Activated CD8-positive, alpha-beta memory T cell treated with anti-CD3 and anti-CD28 coated beads, Interleukin-2, amount 50 U/mL, for 48 hours (primary cell): Measurements from ENCODE around the gene MPST.
"Not testable (repeated sequence)": the region's sequence is repeated elsewhere in the genome, so short reads cannot be mapped to it uniquely, and the experiment has no call there.

Experiments
- DNase-seq: peaks from one replicate; pipeline ENCODE4 v3.0.0-alpha.2; 2020

The MPST gene

DNA sequence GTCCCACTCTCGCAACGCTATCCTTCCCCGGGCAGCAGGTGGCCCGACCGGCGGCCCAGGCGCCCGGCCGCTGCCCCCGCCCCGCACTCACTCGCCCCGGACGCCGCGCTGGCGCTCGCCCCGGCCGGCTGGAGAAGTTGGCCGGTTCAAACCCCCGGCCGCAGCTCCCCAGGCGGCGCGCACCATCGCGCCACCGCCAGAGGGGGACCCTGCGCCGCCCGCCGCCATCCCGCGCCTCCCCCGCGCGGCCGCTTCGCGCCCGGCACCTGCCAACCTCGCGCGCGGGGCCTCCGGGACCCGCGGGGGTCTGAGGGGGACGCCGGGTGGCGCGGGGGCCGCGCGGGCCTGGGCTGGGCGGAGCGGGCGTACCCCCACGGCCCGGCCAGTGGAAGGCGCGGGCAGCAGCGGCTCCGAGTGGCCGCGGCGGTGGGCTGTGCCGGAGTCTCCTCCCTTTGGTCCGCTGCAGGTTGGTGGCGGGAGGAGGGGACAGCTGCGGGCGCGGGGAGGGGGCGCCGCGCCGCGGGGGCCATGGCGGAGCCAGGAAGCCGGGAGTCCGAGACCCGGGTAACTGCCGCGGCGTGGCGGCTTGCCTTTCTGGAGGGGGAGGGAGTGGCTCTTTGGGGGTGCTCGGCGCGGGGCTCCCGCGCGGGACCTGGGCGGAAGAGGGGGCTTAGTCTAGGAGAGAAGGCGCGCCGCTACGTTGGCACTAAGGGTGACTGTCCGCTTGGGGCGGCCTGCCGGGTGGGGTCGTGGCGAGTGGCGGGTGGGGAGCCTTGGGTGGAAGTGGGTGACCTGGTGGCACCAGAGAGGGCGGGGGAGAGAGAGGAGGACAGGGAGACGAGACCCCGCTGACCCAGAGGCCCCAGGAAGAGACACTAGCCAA is at the start of gene MPST, which contains the start of gene TST:
TSS of gene MPST (plus strand) at position 434 of the 883 bp plus-strand sequence. CDS start at position 529, 95 bp downstream.
TSS of gene TST (minus strand) at position 139 of the 883 bp plus-strand sequence. CDS start 715 bp downstream, outside the sequence.
- DNase-seq: peak; percentile 70

DNA sequence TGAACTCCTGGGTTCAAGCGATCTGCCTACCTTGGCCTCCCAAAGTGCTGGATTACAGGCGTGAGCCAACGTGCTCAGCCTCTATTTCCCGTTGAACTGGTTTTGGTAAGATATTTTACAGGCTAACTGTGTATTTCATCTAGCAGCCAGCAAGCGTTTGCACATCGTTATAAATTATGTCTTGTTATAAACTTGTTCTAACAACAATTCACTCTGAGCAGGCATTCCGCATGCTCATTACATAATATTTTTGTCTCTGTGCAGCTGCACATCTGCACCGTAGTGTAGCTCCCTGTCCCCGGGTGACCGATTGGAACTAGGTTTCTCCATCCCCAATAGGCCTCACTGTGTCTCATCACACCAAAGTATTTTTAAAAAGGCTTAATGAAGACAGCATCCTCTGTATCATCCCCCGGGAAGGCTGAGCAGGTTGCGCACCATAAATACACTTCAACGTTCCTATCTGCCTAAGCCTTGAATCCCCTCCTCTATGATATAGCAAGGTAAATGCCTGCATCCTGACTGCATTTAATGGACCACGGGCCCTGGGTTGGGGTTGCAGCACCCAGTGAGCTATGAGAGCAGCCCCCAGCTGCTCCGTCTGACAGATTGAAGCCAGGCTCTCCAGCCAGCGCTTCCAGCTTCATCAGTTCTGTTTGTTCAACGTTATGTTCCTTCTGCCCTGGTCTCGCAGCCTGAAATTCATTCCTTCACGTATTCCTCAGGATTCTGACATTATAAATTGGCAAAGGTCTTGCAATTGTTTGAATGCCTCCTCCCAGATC is 48.0 kb upstream of the MPST start:
- no peak for DNase-seq

GRCh38 chr22:36976606-36977005 is 42.9 kb upstream of the MPST start:
- DNase-seq: no peak

DNA sequence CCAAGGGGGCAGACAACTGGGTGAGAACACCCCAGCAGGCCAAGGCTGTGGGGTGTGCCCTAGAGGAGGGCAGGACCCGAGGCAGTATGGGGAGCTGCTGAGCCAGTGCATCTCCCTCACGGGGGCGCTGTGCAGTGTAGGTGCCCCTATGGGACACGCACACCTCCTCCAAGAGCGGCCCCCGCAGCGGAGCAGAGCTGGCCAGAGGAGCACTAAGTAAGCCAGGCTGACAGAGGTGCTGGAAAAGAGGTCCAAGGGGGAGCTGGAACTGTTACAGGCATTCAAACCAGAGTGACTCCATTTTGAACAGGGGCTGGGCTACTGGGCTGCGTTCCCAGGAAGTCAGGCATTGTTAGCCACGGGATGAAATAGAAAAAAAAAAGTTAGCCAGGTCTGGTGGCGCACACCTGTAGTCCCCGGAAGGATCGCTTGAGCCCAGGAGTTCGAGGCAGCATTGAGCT is 42.1 kb upstream of the MPST start:
- peak; percentile 92 for DNase-seq

DNA sequence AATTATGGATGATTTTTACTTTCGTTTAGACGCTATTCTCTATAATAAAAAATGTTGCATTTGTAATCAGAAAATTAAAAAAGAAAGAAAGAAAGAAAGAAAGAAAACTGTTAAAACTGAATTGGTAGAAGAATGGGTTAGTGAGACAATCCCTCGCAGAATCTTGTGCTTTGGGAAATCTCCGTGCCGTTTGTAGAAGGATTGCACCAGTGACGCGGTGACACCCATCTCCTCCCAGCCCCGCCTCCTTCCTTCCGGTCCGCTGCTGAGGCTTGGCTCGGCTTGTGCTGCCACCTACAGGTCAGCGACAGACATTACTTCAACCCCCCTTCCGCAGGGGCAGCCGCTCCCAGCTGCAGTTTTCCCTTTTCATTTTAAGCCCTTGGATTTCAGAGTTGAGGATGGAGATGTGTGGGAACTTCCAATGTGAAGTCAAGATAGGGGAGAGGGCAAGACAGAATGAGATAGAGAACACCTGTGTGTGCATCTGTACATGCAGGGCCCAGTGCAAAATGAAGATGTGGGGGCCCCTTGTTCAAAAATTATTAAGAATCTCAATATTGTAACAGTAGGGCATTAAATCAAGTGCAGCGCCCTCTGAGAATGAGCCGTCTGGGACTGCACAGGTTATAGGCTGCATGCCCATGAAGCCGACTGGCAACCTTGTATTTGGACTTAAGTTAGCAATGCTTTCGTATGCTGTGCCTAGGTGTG is 41.4 kb upstream of the MPST start:
- DNase-seq: peak; percentile 93

- DNase-seq: no peak
Measured at GRCh38 chr22:36979016-36979910, 40.3 kb upstream of the MPST start.

DNA sequence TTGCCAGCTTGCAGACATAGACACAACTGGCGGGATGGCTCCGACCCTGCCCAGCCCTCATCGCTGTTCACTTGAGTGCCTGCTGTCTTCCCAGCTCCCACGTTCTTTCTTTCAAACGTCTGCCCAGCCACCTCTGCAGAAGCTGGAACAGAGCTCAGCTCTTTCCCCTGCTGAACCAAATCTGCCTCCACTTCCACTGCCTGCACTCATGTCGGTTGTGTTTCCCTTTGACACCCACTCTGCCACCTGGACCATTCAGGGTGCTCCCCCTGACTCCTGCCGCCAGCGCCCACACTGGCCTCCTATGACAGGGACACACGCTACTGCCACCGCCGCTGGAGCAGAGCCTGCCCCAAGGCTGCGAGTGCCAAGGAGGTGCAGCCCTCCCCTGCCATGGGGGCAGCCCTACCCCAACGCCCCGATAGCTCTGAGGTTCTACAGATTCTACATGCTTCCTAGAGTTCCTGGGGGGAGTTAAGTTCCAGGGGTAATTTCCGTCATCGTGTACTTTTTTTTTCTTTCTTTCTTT is 38.2 kb upstream of the MPST start:
- DNase-seq: no peak

GRCh38 chr22:36982136-36982535 is 37.4 kb upstream of the MPST start:
- no peak for DNase-seq

GRCh38 chr22:36985211-36985889 is 34.2 kb upstream of the MPST start:
- DNase-seq: no peak

- DNase-seq: peak; percentile 85
Measured at GRCh38 chr22:36986242-36986821, 33.2 kb upstream of the MPST start.

GRCh38 chr22:36988075-36988832 is 31.3 kb upstream of the MPST start:
- DNase-seq: no peak

DNA sequence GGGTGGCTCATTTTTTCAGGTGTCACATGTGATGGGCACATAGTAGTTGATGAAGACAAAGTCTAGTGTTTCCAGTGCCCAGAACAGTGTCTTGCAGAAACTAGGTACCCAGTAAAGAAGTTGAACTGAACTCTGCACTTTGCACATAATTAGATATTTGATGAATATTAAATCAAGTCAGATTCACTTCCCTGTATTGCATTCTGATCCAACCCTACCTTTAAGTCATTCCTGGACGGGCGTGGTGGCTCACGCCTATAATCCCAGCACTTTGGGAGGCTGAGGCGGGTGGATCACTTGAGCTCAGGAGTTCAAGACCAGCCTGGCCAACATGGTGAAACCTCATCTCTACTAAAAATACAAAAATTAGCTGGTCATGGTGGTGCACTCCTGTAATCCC is 30.5 kb upstream of the MPST start:
- not testable (repeated sequence) for DNase-seq

DNA sequence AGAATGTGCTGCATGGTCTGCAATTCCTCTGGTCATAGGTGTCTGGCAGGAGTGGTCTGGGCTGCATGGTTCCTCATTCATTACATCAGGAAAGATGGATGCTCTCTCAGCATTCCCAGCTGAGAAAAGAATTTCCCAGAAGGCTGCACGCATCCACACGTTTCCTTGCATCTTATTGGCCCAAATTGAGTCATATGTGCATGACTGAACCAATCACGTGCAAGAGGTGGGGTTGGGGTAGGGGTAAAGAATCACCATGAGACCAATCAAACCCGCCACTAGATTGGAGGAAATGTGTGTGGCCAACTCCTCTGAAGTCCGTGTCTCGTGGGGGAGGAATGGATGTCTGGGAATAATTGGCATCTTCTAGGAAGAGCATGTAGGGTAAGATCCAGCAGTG is 29.1 kb upstream of the MPST start:
- DNase-seq: no peak

DNA sequence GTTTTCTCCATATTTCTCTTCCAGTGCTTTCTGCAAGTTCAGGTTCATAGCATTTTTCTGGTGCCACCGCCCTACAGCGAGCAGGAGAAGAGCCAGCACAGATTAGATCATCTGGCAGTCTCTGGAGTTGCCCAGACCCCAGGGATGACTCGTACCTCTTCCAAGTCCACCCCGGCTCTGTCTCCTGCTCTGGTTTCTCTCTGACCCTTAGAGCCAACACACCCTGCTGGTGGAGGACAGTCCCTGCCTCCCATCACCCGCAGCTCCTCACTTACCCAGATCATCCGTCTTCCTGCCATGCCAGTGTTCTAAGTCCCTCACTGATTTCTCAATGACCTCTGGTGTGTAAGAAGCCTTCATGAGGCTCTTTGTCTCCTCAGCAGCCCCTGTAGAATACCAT is 28.3 kb upstream of the MPST start:
- DNase-seq: no peak

DNA sequence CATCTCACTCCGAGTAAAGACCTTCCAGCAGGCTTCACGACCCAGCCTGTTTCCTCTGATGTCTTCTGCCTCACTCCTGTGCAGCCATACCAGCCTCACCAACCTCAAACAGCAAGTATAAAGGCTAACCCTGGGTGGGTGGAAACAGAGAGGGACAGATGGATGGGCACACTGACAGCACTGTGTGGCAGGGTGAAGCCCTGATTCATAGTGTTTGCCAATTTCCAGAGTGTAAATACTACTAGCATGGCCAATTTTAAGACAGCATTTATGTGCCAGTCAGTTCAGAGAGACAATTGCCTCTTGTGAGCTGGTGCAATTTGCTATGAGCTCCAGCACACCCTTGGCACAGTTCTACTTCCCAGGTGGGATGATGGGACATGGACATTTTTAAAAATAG is 21.8 kb upstream of the MPST start:
- no peak for DNase-seq

DNA sequence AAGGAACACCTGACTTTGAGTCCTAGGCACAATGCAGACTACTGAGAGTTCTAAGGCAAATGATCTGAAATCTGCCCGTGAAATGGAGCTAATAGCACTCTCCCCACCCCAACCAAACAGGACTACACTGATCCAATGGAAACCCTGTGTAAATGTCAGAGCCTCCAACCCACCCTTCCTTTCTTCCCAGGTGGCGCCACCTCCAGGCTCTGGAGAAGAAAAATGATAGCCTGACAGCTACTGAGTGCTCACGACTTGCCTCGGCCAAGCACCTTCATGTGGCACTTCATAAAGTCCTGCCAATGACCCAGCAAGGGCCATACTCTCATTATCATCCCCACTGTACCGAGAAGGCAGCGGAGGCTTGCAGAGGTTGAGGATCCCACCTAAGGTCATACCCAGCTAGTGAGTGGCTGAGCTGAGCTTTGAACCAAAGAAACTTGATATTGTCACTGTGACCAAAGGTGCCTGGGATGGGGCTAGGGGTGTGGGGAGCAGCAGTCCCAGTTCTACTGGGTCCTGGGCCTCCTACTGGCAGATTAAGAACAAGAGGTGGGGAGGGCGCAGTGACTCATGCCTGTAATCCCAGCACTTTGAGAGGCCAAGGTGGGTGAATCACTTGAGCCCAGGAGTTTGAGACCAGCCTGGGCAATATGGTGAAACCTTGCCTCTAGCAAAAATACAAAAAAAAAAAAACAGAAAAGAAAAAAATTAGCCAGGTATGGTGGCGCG is 20.8 kb upstream of the MPST start:
- no peak for DNase-seq

- no peak for DNase-seq
Measured at GRCh38 chr22:36999463-36999862, 20.1 kb upstream of the MPST start.

DNA sequence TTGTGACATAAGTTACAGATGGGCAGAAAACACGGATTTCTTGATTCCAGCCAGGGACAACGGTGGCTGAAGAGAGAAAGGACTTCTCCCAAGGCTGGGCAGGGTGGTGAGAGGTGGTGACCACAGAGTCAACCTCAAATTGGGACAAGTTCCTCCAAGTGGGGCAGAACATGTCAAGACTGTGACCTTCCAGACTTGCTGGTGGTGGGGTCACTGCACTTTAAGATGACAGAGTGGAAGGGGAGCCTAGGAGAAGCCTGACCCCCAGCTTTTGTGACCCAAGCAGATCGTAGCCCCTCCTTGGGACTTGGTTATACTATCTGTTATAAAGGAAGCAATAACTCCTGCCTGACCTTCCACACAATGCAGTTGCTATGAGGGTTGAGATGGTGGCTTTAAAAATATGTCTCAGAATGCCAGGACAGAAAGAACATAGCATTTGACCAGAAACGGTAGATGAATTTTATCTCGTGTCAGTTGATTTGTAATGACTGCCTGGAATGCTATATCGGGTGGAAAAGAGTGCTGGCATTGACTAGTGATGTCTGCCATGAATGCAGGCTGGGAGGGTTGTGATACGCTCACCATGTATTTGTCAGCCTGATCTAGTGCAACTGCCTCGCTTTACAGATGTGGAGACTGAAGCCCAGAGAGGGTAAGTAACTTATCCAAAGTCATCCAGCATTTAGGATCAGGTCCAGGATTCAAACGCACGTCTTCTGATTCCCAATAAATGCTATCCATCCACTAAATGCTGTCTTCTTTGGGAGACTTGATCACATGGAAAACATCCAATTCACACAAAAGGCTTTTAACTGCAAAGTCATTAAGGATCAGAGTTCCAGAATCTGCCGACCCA is 18.6 kb upstream of the MPST start:
- DNase-seq: no peak
